Activated CD4-positive, alpha-beta memory T cell treated with anti-CD3 and anti-CD28 coated beads, Interleukin-2, amount 10 ng/mL, durations not matched to agents 7 days and 5 days (primary cell): ENCODE measurements around the gene PPP1CA. TPM values are rescaled to one million over a fixed set of nuclear protein-coding genes. Genes with fewer than 3 reads are reported as not detected.

ENCODE experiments used
- CTCF ChIA-PET: fragments of 350-600 bp; sonication (Branson Sonifier 250); formaldehyde crosslinking; loops from one replicate; lab custom pipeline; 2021; ENCODE audit warnings: antibody characterized with exemption, inconsistent platforms; lab: Charles Lee
- POLR2A ChIA-PET: fragments of 350-600 bp; sonication (Branson Sonifier 250); formaldehyde crosslinking; loops from one replicate; lab custom pipeline; 2021; ENCODE audit warnings: antibody characterized with exemption; lab: Charles Lee
- DNase-seq: peaks from one replicate; pipeline ENCODE4 v3.0.0-alpha.2; 2020
- H3K27ac Mint-ChIP-seq: one replicate; pipeline ENCODE4 v1.8.0; 2021; ENCODE audit warnings: mild to moderate bottlenecking, mixed read lengths
- H3K27me3 Mint-ChIP-seq: one replicate; pipeline ENCODE4 v1.8.0; 2021; ENCODE audit warnings: mixed read lengths
- H3K36me3 Mint-ChIP-seq: one replicate; pipeline ENCODE4 v1.8.0; 2021; ENCODE audit warnings: low read depth, mixed read lengths
- H3K4me1 Mint-ChIP-seq: one replicate; pipeline ENCODE4 v1.8.0; 2021; ENCODE audit warnings: mixed read lengths
- H3K4me3 Mint-ChIP-seq: one replicate; pipeline ENCODE4 v1.8.0; 2021; ENCODE audit warnings: mild to moderate bottlenecking, mixed read lengths
- H3K9me3 Mint-ChIP-seq: one replicate; pipeline ENCODE4 v1.8.0; 2021; ENCODE audit warnings: mixed read lengths
- total RNA-seq, 2 experiments: library from RNA; stranded (reverse); gene quantifications; one replicate each; pipeline ENCODE4 v1.2.3, GENCODE V29; 2021

Gene PPP1CA
- total RNA-seq, 2 experiments from 2014 or later, result 308 to 315 TPM

DNA sequence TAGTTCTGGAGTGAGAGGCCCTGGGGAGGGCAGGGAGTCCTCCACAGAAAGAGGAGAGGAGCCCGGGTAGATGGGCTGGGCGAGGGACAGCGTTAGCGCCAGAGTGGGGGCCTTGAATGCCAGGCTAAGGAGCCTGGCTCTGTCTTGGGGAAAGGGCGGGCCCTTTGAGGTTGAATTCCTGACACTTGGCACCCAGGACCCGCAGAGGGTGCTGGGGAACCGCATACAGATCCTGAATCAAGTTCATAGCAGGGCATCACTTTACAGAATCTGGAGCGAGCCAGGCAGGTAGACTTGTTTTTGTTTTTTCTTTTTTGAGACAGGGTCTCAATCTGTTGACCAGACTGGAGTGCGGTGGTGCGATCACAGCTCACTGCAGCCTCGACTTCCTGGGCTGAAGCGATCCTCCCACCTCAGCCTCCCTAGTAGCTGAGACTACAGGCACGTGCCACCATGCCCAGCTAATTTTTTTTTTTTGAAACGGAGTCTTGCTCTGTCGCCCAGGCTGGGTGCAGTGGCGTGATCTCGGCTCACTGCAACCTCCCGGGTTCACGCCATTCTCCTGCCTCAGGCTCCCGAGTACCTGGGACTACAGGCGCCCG is 19.9 kb upstream of the PPP1CA start:
- peaks cover 6% of the 10 kb centered on the region for H3K27me3 Mint-ChIP-seq
- H3K36me3 Mint-ChIP-seq, result no peaks in the 10 kb centered on the region
- ChIA-PET CTCF (no interaction called here), POLR2A (interaction anchor here (2.5 to 11.7 kb wide), 5 partner anchors 10 to 19 kb away, joined by 16 to 155 read pairs (median 66); partner anchors contain the start of genes PPP1CA, PTPRCAP and TBC1D10C)
- H3K27ac Mint-ChIP-seq, result no peak overlapping the region
- no peak for DNase-seq
- H3K4me3 Mint-ChIP-seq, result peak overlapping the region; percentile 45
- H3K9me3 Mint-ChIP-seq, result no peaks in the 10 kb centered on the region
- H3K4me1 Mint-ChIP-seq, result peaks cover 49% of the 10 kb centered on the region

DNA sequence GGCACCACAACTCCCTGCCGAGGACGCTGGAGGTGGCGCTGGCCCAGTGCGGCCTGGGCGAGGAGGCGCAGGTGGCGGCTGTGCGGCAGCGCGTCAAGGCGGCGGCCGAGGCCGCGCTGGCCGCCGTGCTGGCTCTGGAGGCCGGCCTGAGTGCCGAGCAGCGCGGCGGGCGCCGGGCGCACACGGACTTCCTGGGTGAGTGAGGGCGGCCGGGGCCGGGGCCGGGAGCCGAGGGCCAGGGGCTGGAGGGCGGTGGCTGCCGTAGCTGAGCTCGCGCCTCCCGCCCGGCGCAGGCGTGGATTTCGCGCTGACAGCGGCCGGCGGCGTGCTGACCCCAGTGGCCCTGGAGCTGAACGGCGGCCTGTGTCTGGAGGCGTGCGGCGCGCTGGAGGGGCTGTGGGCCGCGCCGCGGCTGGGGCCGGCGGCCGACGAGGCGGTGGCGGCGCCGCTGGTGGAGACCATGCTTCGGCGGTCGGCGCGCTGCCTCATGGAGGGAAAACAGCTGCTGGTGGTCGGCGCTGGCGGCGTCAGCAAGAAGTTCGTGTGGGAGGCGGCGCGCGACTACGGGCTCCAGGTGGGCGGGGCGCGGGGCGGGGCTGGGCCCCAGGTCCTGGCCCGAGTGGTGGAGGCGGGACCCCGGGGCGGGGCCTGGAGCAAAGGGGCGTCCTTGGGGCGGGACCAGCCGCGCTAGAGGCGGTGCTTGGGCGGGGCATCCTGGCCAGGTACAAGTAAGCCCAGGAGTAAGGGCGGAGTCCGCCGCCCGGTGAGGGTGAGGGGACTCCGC is 19.2 kb upstream of the PPP1CA start:
- POLR2A ChIA-PET, result interaction anchor here (0.8 to 11.7 kb wide), 8 partner anchors 7 to 67 kb away, joined by 3 to 155 read pairs (median 22); partner anchors contain the start of genes POLD4, PPP1CA, PTPRCAP and RPS6KB2
- H3K27me3 Mint-ChIP-seq, result peaks cover 12% of the 10 kb centered on the region
- H3K4me1 Mint-ChIP-seq, result peaks cover 56% of the 10 kb centered on the region
- H3K27ac Mint-ChIP-seq, result no peak overlapping the region
- H3K9me3 Mint-ChIP-seq, result no peaks in the 10 kb centered on the region
- H3K36me3 Mint-ChIP-seq, result no peaks in the 10 kb centered on the region
- CTCF ChIA-PET, result interaction anchor here (0.5 to 1.5 kb wide), 4 partner anchors 16 to 990 kb away, joined by 3 to 9 read pairs (median 4); partner anchors contain the start of genes PPP1CA, PTPRCAP and TBC1D10C
- peak; percentile 97 for DNase-seq
- peak overlapping the region; percentile 71 for H3K4me3 Mint-ChIP-seq

DNA sequence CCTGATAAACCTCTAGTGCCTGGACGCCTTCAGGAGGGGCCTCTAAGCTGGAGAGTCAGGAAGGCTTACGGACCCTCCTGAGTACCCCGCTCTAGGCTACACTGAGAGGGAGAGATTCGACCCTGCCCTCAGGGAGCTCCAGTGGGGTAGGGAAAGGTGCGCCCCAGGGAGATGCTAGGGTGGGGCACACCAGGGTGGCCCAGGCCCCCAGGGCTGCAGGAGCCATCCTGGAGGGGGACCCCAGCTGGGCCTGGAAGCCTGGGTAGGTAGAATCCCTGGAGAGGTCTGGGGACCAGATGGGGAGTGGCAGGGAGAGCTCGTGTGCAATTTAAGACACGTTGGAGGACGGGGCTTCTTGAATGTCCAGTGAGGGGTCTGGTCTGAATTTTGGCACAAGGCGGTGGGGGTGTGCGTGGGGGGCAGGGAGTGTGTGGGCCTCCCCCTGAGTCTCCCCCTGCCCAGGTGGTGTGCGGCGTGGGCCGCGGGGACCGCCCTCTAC is 18.5 kb upstream of the PPP1CA start:
- CTCF ChIA-PET, result interaction anchor here (0.5 to 1.5 kb wide), 4 partner anchors 16 to 989 kb away, joined by 3 to 9 read pairs (median 4); partner anchors contain the start of genes PPP1CA, PTPRCAP and TBC1D10C

DNA sequence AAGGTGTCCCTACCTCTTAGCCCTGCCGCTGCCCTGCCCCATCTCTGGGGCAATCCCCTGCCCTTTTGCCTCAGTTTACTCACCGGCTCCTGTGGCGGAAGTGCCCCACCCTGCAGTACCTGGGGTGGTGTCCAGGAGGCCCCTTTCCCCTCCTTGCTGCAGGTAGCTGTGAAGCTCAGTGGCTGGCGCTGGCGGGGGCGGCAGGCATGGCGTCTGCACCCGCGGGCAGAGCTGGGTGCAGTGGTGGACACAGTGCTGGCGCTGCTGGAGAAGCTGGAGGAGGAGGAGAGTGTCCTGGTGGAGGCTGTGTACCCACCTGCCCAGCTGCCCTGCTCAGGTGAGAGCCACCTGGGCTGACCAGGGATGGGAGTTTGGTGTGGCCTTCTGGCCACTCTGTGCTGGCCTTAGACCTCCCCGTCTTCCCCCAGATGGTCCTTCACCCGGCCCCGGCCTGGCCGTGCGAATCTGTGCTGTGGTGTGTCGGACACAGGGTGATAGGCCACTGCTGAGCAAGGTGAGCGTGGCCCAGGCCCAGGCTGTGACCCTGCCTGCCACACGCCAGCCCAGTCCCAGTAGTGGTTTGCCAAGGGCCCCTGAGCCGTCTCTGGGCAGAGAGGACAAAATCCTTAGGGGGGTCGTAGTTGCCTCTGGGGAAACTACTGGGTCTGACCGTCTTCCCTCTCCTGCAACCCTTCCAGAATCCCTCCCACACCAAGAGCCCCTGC is 17.8 kb upstream of the PPP1CA start:
- Mint-ChIP-seq H3K36me3 (no peaks in the 10 kb centered on the region), H3K27ac (no peak overlapping the region), H3K27me3 (peaks cover 13% of the 10 kb centered on the region), H3K4me1 (peaks cover 47% of the 10 kb centered on the region), H3K9me3 (no peaks in the 10 kb centered on the region), H3K4me3 (peak overlapping the region; percentile 17)
- no peak for DNase-seq
- ChIA-PET POLR2A (interaction anchor here (0.6 to 11.7 kb wide), 13 partner anchors 8 to 131 kb away, joined by 3 to 155 read pairs (median 6); partner anchors contain the start of genes AIP, GPR152, POLD4 and PPP1CA), CTCF (interaction anchor here (0.6 to 2.0 kb wide), 5 partner anchors 10 to 39 kb away, joined by 3 to 10 read pairs (median 5); partner anchors contain the start of genes PPP1CA and TBC1D10C)

More for the DNA sequence above, 18.5 kb upstream of the PPP1CA start:
- no peaks in the 10 kb centered on the region for H3K36me3 Mint-ChIP-seq
- H3K4me1 Mint-ChIP-seq, result peaks cover 53% of the 10 kb centered on the region
- peaks cover 12% of the 10 kb centered on the region for H3K27me3 Mint-ChIP-seq
- H3K4me3 Mint-ChIP-seq, result peak overlapping the region; percentile 71
- no peak overlapping the region for H3K27ac Mint-ChIP-seq
- DNase-seq, result no peak
- POLR2A ChIA-PET, result interaction anchor here (0.8 to 11.7 kb wide), 10 partner anchors 8 to 66 kb away, joined by 3 to 155 read pairs (median 19); partner anchors contain the start of genes AIP, POLD4, PPP1CA and PTPRCAP
- H3K9me3 Mint-ChIP-seq, result no peaks in the 10 kb centered on the region

DNA sequence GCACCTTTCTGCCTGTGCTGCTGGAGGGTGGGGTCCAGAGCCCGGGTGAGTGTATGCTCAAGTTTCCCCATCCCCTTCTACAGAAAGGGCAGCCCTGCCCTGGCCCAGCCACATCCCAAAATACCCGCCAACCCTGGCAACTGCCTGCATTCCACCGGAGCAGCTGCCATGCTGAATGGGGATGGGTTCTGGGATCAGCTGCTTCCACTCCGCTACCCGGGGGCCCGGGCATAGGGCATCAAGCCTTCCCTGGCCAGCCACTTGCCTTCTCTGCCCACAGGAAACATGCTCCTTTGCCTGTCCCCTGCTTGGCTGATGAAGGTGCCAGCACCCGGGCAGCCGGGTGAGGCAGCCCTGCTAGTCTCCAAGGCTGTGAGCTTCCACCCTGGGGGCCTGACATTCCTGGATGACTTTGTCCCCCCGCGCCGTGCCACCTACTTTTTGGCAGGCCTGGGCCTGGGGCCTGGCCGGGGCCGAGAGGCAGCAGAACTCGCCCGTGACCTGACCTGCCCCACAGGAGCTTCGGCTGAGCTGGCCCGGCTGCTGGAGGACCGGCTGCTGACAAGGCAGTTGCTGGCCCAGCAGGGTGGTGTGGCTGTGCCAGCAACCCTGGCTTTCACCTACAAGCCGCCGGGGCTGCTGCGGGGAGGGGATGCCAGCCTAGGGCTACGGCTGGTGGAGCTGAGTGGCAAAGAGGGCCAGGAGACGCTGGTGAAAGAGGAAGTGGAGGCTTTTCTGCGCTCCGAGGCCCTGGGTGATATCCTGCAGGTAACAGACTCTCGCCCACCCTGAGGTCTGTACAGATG is 17.0 kb upstream of the PPP1CA start:
- Mint-ChIP-seq H3K4me1 (peaks cover 46% of the 10 kb centered on the region), H3K27ac (no peak overlapping the region), H3K4me3 (no peak overlapping the region), H3K36me3 (no peaks in the 10 kb centered on the region), H3K9me3 (no peaks in the 10 kb centered on the region), H3K27me3 (peaks cover 13% of the 10 kb centered on the region)
- ChIA-PET CTCF (interaction anchor here (0.6 to 2.5 kb wide), 4 partner anchors 15 to 87 kb away, joined by 3 to 10 read pairs (median 7); partner anchors contain the start of genes PPP1CA and TBC1D10C), POLR2A (interaction anchor here (0.6 to 11.7 kb wide), 11 partner anchors 9 to 130 kb away, joined by 3 to 155 read pairs (median 6); partner anchors contain the start of genes AIP, GPR152, POLD4 and PPP1CA)
- DNase-seq, result no peak

DNA sequence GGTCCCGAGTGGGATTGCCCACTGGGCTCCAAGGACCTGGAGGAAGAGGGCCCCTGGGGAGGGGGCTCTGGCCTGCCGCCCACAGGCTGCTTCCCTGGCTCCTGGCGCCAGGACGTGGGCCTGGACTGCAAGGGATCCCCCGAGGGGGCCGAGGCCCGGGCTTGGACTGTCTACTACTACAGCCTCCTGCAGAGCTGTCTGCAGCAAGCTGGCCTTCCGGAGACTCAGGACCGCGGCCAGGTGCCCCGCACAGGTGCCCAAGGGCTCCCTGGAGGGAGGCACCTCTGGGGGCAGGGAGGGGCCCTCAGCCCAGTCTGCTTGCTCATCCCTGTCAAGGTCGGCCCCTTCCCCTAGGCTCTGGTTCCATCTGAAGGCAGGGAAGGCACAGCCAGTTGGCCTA is 15.8 kb upstream of the PPP1CA start:
- H3K27me3 Mint-ChIP-seq, result peaks cover 17% of the 10 kb centered on the region
- peaks cover 47% of the 10 kb centered on the region for H3K4me1 Mint-ChIP-seq
- CTCF ChIA-PET, result interaction anchor here (2.0 to 2.5 kb wide), 2 partner anchors 14 to 16 kb away, joined by 10 read pairs; partner anchors contain the start of genes PPP1CA and TBC1D10C
- POLR2A ChIA-PET, result interaction anchor here (1.0 to 11.7 kb wide), 11 partner anchors 9 to 67 kb away, joined by 3 to 155 read pairs (median 6); partner anchors contain the start of genes AIP, GPR152, POLD4 and PPP1CA
- no peak for DNase-seq
- H3K27ac Mint-ChIP-seq, result no peak overlapping the region
- no peaks in the 10 kb centered on the region for H3K9me3 Mint-ChIP-seq
- H3K4me3 Mint-ChIP-seq, result no peak overlapping the region
- H3K36me3 Mint-ChIP-seq, result no peaks in the 10 kb centered on the region

DNA sequence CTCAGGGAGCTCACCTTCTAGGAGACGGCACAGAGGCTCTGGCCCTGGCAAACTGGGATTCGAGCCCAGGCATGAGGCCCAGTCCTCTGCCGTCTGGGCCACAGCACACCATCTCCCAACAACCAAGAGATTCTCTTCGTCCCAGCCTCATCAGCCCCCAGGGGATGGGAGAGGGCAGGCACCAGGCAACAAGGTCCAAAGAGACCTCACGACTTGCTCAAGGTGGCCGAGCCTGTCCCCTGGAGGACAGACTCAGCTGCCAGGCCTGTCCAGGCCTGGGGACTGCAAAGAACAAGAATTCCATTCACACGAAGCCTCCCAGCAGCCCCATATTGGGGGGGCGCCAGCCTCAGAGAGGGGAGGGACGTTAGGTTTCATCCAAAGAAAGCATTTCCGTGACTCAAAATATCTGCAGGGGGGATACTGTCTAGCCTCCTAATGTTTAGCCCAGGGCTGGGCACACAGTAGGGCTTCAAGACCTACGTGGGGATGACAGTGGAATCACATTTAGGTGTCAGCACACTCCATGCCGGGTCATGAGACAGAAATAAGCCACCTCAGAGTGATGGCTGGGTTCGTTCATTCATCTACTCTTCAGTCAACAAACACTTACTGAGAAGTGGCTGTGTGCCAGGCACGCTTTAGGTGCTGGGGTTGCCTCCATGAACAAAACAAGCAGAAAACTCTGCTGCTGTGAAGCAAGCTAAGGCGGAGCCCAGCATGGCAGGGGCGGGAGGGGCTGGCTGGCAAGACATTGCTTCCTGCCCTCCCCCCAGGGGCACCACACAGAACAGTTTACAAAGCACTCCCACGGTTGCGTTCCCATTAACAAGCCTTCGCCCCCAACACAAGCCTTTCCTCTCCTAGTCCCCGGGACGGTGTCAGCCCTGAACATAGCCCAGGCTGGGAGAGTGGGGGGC is 15.0 kb upstream of the PPP1CA start:
- Mint-ChIP-seq H3K27me3 (peaks cover 17% of the 10 kb centered on the region), H3K4me1 (peaks cover 55% of the 10 kb centered on the region), H3K27ac (peak overlapping the region; percentile 56), H3K9me3 (no peaks in the 10 kb centered on the region), H3K36me3 (no peaks in the 10 kb centered on the region), H3K4me3 (peak overlapping the region; percentile 38)
- ChIA-PET POLR2A (interaction anchor here (1.0 to 11.7 kb wide), 8 partner anchors 9 to 68 kb away, joined by 3 to 155 read pairs (median 15); partner anchors contain the start of genes POLD4, PPP1CA, PTPRCAP and RPS6KB2), CTCF (interaction anchor here (2.5 kb wide), 1 partner anchor 13 kb away, joined by 10 read pairs; the partner anchor contains the start of gene TBC1D10C)
- peak; percentile 63 for DNase-seq

DNA sequence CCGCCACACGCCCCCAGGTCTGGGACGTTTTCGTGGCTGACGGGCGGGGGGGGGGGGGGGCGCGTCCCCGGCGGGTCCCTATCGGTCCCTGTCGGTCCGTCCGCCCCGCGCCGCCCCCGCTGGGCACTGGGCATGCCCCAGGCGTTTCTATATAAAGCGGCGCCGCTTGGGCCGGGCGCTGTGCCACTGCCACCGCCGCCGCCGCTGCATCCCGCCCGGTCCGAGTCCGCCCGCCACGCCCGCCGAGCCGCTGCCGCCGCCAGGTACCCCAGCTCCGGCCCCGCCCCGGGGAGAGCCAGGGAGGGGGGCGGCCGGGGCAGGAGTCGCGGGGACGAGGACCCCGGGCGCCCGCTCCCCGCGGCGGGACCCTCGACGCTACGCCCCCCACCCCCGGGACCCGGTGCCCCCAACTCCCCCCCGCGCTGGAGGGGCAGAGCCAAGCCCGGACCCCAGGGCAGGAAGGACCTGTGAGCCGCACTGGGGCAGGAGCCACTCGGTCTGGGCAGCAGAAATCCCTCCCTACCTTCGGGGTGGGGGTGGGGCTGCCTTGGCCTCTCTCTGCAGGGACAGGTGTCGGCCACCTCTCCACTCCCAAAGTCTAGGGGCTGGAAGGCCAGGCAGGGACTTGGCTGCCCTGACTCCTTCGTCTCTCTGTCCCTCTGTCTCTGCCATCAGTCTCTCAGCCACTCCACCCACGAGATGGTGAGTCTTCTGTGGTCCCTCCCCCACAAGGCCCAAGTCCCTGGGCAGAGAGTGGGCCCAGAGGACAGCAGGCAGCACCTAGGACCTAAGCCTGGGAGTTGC is 14.0 kb upstream of the PPP1CA start, which contains the start of gene CARNS1:
Gene CARNS1 (plus strand): TSS at position 178 of the 804 bp plus-strand sequence. CDS start 522 bp downstream, at position 700.
- Mint-ChIP-seq H3K27ac (no peak within 1 kb of the TSS), H3K36me3 (peaks cover 6% of the 10 kb centered on the region), H3K4me1 (peaks cover 60% of the 10 kb centered on the region), H3K27me3 (peaks cover 17% of the 10 kb centered on the region), H3K9me3 (no peaks in the 10 kb centered on the region), H3K4me3 (peak within 1 kb of the TSS; percentile 11)
- no peak for DNase-seq
- ChIA-PET CTCF (no interaction called here), POLR2A (interaction anchor here (1.4 to 11.7 kb wide), 6 partner anchors 8 to 69 kb away, joined by 5 to 155 read pairs (median 44); partner anchors contain the start of genes PPP1CA, PTPRCAP, RPS6KB2 and TBC1D10C)

DNA sequence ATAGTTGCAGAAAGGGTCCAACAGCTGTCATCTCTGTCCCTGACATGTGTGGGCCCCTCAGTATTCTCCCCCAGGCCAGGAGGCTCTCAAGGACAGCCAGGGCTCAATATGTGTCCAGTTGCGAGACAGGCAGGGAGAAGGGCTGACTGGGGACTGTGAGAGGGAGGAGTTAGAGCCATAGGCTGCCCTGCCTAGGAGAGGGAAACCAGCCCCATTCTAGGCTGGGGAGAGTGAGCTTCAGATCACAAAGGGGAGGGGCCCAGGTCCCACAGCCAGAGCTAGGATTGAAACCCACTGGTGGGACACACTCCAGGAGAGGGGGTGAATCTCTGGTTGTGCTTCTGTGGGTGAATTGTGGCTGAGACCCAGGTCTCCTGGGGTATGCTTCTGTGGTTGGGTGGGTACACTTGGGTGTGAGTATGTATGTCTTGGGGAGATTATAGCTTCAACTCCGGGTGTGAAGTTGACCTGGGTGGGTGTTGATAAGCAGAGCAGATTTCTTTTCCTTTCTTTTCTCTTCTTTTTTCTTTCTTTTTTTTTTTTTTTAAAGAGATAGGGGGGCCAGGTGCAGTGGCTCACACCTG is 11.7 kb upstream of the PPP1CA start:
- Mint-ChIP-seq H3K4me3 (no peak overlapping the region), H3K9me3 (no peaks in the 10 kb centered on the region), H3K36me3 (peaks cover 26% of the 10 kb centered on the region), H3K27ac (no peak overlapping the region), H3K4me1 (peaks cover 66% of the 10 kb centered on the region), H3K27me3 (peaks cover 17% of the 10 kb centered on the region)
- CTCF ChIA-PET, result interaction anchor here (1.6 to 2.7 kb wide), 2 partner anchors 10 to 26 kb away, joined by 4 to 21 read pairs; partner anchors contain the start of genes PPP1CA and TBC1D10C
- POLR2A ChIA-PET, result interaction anchor here (0.7 to 11.7 kb wide), 13 partner anchors 7 to 125 kb away, joined by 3 to 155 read pairs (median 3); partner anchors contain the start of genes PPP1CA, PTPRCAP, RPS6KB2 and TBC1D10C
- no peak for DNase-seq
